NCI-H1092 (cell line): Measurements from ENCODE around the gene CUX1.
"Not testable (repeated sequence)": the region's sequence is repeated elsewhere in the genome, so short reads cannot be mapped to it uniquely, and the experiment has no call there.

Experiments
- DNase-seq: peaks from one replicate; lab custom pipeline; 2025; lab: John Stamatoyannopoulos, UW

Gene CUX1

DNA sequence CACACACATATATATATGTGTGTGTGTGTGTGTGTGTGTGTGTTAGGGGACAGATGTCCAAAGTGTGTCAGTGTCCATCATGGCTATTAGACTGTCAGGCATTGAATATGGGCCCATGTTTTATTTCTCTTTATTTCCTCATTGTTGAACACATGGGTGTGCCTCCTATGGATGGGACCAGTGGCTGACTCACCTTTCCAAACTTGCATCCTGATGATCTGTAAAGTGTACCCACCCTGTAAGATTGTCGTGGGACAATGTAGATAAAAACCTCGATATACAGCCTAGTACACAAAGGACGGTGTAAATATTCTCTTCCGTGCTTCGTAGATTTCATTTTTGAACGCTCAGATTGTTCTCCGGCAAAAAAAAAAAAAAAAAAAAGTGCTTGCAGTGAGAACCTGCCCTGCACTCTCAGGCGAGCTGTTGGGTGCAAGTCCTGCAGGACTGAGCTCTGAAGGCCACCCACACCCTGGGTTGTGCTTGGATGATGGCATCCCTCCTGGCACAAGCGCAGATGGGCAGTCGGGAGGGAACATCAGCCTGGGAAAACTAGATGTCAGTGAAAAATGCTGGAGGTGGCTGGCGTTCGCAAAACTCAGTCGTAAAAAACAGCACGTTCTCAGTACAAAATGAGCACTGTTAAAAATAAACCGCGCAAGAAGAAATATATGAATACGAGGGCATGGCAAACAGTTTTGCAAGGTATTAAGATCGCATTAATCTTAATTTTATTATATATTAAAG, 166.9 kb downstream of the CUX1 start:
- DNase-seq = no peak

DNA sequence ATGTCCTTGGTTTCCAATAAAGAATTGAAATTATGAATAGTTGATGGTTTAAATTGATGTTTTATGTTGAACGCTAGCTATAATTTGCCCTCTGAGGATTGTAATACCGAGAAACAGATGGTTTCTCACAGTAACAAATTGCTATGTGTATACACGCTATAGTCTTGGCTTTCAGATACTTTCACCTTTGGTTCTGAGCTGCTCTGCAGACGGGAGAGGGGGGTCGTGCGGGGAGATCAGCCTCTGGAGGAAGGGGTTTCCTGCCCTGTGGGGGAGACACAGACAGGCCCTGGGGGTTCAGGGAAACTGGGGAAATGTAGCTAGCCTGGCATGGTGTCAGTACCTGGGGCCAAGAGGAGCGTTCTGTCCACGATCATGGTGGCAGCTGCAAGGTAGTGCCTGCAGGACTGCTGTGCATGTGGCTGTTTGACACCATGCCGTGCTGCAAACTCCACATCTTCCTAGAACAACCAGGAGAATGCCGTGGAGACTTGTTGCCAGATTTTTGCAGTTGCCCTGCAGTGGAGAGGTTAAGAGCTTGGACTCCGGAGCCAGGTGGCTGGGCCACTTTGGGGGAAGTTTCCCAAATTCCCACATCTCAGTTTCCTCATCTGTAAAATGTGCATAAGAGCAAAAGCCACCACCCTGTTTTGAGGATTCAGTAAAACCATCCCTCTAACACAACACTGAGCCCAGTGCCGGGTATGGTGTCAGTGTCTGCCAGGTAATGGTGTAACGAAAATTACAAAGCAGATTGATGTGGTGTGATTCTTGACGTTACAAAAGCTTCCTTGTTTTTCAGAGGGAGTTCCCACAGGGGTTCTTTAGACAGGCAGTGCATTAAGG, 167.9 kb downstream of the CUX1 start:
- DNase-seq = no peak

DNA sequence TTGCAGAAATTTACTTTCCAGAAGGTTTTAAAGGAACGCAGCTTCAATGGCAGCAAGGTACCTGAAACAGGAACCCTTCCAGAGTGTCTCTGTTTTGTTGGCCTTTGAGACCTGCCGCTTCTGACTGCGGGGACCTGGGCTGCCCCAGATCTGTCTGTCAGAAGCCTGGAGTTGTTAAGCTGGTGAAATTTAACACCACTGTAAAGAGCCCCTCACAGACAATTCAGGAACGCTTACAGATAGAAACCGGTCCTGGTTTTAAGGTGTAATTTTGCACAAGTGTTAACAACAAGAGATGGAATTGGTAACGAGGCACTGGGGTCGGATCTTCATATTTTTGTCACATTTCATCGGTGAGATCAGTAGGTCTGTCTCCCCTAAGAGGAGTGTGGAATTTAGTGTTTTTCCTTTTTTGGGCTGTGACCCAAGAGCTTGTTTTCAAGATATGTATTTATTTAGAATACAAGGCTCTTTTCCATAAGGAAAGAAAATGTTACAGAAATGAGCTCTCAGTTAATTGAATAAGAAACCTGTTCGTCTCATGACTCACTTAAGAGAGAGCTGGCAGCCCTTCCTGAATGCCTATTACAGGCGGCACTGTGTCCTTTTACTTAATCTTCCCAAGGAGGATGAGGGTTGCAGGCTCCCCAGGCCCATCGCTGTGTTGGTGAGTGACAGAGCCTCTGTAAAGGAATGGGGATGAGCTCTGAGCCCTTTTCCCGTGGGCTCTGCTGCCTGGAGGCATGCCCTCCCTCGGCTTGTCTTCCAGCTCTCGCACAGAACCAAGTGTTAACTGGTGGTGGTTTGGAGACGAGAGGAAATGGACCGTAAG, 168.7 kb downstream of the CUX1 start:
- DNase-seq = no peak

DNA sequence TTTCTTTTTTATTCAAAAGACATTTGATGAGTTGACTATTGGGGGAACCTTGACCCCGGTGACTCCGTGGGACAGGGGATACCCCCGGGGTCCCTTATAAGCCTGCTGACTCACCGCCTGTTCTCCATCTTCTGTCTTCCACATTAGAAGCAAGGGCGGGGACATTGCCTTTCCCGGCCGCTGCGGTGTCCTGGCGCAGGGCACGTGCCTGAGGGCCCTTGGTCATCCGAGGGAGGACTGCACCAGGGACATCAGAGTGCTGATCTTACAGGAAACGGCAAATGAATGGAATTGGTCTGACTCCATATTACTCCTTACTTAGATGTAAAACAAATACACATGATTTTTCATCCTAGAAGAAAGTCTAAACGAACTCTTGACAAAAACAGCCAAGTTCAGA, 170.1 kb downstream of the CUX1 start:
- no peak for DNase-seq

- not testable (repeated sequence) for DNase-seq
Measured at GRCh38 chr7:101988060-101988459, 170.6 kb downstream of the CUX1 start.

- no peak for DNase-seq
Measured at GRCh38 chr7:101988513-101988912, 171.1 kb downstream of the CUX1 start.

GRCh38 chr7:101989101-101989500, 171.7 kb downstream of the CUX1 start:
- DNase-seq = no peak

DNA sequence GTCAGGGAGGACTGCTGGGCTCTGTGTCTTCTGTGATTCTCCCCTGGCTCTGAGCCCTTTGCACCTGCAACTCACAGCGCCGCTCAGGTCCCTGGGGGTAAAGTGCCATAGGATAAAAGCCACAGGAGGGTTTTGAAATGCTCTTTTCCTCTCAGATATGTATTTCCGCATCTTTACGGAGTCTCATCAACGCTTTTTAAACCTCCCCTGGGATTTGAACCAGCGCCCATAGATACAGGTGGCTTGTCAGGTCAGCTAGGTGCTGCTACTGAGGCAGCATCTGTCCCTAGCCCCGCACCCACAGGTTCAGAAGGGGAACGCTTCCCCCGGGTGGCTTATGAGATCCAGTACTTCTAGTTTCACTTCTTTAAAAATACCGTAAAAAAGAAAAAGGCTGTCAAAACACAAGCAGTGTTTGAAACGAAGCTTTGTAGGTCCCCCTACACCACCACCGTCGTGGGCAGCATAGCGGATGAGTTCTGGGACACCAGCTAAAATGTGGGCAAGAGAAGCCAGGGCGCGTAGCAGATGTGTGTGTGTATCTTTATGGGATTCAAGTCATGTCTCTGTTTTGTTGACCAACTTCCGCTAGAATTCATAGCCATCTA, 173.5 kb downstream of the CUX1 start:
- no peak for DNase-seq

GRCh38 chr7:101991860-101992259, 174.4 kb downstream of the CUX1 start:
- no peak for DNase-seq

DNA sequence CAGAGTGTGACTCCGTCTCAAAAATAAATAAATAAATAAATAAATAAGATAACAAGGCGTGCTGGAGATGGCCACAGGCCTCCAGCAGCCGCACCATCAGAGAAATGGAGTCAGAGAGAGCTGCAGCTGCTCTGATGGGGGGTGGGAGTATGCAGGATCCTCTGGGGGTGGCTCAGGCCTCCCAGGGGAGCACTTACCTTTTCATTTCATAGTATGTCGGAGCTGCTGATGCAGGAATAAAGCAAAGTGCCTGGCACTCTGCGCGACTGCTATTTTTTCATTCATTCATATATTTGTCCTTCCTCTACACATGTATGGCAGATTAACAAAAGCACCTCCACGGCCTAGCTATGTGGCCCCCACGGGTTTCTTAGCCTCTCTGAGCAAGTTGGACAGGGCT, 175.9 kb downstream of the CUX1 start:
- DNase-seq = peak; percentile 7

DNA sequence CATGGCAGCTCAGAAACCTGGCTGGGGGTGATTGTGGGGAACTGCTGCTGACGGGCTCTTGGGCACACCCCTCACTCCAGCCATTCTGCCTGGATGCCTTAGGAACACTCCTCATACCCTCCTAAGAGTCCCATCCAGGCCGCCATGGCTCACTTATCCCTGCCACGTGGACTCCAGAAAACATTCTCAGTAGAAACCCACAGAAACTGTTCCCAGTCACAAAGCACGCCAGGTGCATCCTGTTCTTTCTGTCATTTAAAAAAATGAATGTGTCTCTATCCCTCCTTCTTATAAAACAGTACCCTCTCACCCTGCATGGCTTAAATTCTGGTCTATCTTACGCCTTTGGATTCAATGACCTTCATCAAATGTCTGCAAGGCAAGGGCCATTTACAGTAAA, 177.7 kb downstream of the CUX1 start:
- DNase-seq = no peak

DNA sequence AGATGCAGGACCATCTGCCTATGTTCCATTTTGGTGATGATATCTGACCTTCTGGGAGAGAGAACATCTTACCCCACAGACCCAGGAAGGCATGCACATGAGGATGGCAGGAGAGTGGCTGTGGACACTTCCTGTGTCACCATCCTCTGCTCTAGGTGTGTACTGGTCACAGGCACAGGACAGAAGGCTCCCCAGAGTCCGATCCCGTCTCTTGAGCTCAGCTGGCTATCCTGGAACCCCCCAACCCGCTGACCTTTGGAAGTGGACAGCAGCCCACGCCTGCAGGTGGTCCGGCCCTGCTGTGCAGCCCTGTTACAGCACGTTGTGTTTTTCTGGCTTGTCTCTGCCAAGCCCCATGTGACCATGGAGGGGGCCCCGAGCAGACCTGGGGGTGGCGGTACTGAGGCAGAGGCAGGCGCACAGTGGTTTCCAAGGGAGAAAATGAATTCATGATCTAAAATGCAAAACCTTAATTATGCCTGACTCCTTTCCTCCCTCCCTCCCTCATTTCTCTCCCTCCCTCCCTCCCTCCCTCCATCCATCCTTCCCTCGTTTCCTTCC, 178.8 kb downstream of the CUX1 start:
- no peak for DNase-seq

DNA sequence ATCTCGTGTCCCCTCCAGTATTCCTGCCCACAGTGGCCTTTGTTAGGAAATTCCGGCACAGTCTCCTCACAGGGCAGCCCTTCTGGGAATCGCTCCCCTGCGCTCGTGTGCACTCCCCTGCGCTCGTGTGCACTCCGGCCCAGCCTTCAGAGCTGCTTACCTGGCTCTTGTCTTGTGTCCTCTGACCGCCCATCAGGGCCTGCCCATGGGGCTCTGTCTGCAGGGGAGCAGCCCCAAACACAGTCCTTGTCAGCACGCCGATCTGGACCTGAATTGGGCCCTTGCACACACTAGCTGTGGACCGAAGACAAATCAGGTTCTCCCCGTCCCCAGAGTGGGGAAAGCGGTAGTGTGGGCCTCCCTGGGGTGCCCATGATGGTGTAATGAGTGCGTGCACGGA, 179.4 kb downstream of the CUX1 start:
- DNase-seq = no peak

- DNase-seq = no peak
Measured at GRCh38 chr7:101998029-101998905, 180.8 kb downstream of the CUX1 start.

DNA sequence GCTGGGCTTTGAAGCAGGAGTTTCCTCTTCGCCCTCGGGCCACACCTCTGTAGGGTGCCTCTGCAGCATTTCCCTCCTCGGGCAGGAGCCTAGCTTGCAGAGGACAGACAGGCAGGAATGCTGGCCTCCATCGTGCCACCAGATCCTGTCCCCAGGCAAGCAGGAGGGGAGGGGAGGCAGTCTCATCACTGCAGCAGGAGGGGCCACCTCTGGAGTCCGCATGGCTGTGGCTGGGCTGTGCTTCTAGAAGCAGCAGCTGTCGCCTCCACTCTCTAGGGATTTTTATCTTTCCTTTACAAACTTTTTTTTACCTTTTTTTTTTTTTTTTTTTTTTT, 181.4 kb downstream of the CUX1 start:
- DNase-seq = no peak

DNA sequence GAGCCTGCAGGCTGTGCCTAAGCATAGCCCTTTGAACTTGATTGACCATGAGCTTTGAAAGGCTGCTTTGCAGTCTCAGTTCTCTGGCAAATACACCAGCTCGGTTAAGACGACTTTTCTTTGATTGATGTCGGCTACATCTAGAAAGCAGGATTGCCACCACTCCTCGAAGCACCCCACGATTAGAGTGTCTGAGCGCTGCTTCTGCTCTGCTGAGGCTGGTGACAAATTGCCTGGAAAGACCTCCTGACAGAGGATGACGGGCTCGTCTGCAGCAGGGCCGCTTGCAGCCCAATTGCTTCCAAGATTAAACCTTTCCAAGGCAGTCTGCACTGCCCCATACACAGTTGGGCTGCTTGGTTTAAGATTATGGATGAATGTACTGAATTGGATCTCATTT, 182.0 kb downstream of the CUX1 start:
- DNase-seq = no peak

- no peak for DNase-seq
Measured at GRCh38 chr7:102000123-102000522, 182.7 kb downstream of the CUX1 start.

DNA sequence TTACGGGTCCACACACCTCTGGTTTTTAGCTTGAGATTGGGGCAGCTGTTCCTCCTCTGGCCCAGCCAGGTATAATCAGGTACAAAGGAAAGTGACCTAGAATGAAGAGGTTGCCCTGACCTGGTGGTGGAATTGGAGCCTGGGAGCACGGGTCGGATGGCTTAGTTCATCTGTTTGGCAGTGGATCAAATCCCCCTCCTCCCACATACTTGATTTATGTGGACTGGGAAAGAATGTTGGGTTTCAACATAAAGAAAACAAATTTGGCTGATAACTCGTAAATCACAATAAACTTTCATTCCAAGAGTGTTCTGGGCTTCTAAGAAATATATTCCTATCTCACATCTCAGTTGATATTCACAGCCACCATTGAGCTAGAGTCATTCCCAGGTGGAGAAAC, 186.8 kb downstream of the CUX1 start:
- no peak for DNase-seq

DNA sequence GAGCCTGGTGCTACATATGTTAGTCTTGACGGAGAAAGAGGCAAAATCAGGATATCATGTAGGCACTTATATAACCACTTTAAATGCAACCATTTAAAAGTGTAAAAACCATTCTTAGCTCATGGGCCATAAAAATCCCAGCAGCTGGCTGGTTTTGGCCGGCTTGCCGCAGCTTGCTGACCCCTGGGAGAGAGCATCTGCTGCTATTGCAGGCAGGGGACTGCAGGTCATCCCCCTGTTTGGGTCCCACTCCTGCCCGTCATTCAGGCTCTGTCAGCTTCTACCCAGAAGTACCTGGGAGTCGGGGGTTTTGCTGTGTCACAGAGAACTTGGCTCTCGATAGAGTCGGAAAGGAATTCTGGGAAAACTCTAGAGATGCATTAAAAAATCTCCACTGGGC, 187.4 kb downstream of the CUX1 start:
- DNase-seq = no peak

GRCh38 chr7:102005933-102006480, 188.6 kb downstream of the CUX1 start:
- no peak for DNase-seq

- DNase-seq = no peak
Measured at GRCh38 chr7:102006695-102007094, 189.3 kb downstream of the CUX1 start.
